Body of pancreas (tissue), 4 donors: ENCODE results near the gene BRAT1.

Source experiments
- POLR2A ChIP-seq, 3 donors: fragments of 450-650 bp; IDR thresholded peaks; one replicate each; pipeline ENCODE4 v1.6.1; 2016; ENCODE audit warnings: antibody characterized with exemption in 3 of 3, mild to moderate bottlenecking in 2 of 3
- TF ChIP-seq, protein P1 (sequence below), 7 experiments: fragments of 450-650 bp in 4 of 7; fragments of 200-600 bp in 3 of 7; sonication (generic) in 3 of 7; IDR thresholded peaks; one replicate each; pipeline ENCODE4 v1.5.1; 2016 to 2019; ENCODE audit warnings: antibody characterized with exemption in 7 of 7

DNA sequence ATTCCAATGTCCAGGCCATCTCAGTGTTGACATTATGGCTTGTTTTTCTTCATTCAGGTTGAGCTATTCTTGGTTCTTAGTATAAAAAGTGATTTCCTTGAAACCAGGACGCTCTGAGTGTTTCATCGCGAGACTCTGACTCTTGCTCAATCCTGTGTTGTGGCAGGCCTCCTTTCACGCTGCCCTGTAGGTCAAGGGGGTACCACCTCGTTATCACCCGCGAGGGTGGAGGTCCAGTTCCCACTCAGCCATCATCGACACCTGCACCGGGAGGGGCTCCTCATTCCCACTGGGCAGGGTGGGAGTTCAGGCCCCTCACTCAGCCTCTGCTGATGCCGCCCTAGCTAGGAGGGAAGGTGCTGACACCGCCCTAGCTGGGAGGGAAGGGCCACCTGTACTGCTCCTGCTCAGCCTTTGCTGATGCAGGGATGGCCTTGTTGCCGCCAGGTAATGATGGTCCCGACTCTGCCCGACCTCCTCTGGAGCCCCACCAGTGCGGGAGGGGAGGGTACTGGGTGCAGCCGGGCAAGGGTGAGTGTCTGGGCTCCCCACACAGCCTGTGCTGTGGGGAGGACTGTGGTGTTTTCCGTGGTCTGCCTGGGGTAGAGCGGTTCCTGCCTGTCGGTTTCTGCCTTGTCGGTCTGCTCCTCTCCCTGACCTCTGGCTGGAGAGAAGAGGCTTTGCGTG, 19.9 kb upstream of the BRAT1 start:
- TF ChIP-seq, protein P1, sequence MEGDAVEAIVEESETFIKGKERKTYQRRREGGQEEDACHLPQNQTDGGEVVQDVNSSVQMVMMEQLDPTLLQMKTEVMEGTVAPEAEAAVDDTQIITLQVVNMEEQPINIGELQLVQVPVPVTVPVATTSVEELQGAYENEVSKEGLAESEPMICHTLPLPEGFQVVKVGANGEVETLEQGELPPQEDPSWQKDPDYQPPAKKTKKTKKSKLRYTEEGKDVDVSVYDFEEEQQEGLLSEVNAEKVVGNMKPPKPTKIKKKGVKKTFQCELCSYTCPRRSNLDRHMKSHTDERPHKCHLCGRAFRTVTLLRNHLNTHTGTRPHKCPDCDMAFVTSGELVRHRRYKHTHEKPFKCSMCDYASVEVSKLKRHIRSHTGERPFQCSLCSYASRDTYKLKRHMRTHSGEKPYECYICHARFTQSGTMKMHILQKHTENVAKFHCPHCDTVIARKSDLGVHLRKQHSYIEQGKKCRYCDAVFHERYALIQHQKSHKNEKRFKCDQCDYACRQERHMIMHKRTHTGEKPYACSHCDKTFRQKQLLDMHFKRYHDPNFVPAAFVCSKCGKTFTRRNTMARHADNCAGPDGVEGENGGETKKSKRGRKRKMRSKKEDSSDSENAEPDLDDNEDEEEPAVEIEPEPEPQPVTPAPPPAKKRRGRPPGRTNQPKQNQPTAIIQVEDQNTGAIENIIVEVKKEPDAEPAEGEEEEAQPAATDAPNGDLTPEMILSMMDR (IDR thresholded peaks at IDR 0.05) = no peak
- no peak for TF ChIP-seq POLR2A (IDR thresholded peaks at IDR 0.05)
